Measurements from ENCODE around the gene ANKH.

Gene ANKH

DNA sequence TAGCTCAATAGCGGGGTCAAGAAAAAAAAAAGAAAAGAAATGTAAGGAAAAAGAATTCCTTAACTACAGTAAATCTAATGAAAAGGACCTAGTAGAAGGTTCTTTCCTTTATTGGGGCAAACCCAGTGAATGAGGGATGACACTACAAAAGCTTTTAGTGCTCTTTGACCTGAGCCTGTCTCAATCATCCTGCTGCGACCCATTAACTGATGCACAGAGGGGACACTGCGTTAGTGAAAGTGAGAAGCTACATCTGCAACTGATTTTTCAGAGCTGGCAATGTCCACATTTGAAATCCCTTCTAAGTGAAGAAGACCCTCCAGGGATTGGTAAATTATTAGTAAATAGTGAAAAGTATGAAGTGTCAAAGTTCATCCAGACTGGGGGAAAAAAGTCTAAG lies 106.0 kb downstream of the ANKH start:
- H3K4me3 ChIP-seq (replicated peaks; ENCODE audit: low read depth, low read length): no peak overlapping the region
- TF ChIP-seq, protein P1, sequence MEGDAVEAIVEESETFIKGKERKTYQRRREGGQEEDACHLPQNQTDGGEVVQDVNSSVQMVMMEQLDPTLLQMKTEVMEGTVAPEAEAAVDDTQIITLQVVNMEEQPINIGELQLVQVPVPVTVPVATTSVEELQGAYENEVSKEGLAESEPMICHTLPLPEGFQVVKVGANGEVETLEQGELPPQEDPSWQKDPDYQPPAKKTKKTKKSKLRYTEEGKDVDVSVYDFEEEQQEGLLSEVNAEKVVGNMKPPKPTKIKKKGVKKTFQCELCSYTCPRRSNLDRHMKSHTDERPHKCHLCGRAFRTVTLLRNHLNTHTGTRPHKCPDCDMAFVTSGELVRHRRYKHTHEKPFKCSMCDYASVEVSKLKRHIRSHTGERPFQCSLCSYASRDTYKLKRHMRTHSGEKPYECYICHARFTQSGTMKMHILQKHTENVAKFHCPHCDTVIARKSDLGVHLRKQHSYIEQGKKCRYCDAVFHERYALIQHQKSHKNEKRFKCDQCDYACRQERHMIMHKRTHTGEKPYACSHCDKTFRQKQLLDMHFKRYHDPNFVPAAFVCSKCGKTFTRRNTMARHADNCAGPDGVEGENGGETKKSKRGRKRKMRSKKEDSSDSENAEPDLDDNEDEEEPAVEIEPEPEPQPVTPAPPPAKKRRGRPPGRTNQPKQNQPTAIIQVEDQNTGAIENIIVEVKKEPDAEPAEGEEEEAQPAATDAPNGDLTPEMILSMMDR (IDR thresholded peaks at IDR 0.05; ENCODE audit: low read length, missing control alignments): no peak
- no peak for DNase-seq (ENCODE audit: low read depth)

DNA sequence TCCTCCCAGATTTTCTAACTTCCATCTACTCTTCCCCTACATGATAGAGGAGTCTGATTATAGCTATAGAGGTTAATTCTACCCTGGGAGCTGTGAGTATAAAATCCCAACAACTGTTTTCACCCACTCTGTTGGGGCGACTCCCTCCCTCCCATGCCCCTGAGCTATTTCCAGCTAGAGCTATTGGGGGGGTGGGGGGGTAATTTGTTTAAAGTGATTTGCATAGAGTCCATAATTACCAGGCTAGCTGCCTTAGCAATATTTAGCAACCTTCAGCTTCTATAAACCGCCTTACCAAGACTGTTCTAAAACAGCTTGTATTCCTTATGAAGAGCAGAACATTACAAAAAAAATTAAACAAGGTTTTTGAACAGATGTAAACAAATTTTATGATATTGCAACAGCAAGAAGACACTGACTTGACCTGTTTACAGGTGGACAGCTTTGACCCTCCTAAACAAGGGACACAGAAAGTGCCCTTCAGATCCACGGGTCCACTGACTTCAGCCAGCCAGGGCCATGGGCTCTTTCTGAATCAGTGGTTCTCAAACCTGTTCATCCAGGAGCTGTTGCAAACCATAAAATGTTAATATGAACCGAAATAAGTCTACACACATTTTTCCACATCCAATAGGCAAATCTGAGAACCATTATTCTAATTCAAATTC lies 108.9 kb downstream of the ANKH start:
- TF ChIP-seq, protein P1 (IDR thresholded peaks at IDR 0.05; ENCODE audit: low read length, missing control alignments): no peak
- no peak overlapping the region for H3K4me3 ChIP-seq (replicated peaks; ENCODE audit: low read depth, low read length)
- DNase-seq (ENCODE audit: low read depth): no peak

DNA sequence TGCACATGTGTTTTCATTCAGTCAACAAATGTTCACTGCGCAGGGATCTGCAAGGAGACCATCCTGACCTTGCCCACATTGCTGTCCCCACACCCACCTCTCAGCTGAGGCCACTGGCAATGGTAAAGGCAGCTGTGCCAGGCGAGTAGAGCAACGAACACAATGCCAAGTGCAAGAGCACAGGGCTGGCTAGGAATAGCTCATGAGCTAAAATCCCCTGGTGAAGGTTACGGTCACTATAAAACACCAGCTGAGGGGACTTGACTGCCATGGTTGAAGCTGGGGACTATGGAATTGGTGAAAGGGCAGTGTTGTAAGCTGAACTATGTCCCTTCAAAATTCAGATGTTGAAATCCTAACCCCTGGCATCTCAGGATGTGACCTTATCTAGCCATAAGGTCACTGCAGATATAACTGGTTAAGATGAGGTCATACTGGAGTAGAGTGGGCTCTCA lies 111.0 kb downstream of the ANKH start:
- DNase-seq (ENCODE audit: low read depth): no peak
- TF ChIP-seq, protein P1 (IDR thresholded peaks at IDR 0.05; ENCODE audit: low read length, missing control alignments): no peak
- H3K4me3 ChIP-seq (replicated peaks; ENCODE audit: low read depth, low read length): no peak overlapping the region

DNA sequence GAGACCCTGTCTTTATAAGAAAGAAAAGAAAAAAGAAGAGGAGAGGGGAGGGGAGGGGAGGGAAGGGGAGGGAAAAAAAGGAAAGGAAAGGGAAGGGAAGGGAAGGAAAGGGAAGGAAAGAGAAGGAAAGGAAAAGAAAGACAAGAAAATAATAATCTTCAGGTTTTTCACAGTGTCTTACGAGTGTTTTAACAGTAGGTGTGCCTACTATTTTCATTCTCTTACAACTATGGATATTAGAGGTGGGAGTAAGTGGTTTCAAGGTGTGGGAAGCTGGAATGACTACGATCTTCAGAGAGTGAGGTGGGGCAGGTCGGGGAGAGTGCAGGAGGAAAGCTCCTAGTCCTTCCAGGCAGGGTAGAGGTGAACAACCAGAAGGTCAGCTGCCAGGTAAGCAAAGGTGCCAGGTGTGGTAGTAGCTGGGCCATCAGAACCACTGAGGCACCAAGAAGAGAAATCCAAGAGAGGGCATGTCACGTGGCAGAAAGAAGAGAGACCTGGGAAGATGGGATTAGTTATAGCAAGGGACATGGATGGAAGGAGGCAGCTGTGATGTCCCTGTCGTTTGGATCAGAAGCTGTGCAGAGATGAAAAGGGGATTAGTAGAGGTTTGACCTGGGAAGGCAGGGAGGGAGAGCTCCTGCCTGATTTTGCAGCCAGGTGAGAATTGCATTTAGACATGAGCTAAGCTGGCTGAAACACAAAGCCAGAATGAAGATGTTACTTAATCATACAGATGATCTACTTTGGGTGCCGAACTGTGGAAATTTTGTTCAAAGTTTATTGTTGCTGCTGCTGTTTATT lies 111.6 kb downstream of the ANKH start:
- TF ChIP-seq, protein P1 (IDR thresholded peaks at IDR 0.05; ENCODE audit: low read length, missing control alignments): no peak
- H3K4me3 ChIP-seq (replicated peaks; ENCODE audit: low read depth, low read length): no peak overlapping the region
- no peak for DNase-seq (ENCODE audit: low read depth)

DNA sequence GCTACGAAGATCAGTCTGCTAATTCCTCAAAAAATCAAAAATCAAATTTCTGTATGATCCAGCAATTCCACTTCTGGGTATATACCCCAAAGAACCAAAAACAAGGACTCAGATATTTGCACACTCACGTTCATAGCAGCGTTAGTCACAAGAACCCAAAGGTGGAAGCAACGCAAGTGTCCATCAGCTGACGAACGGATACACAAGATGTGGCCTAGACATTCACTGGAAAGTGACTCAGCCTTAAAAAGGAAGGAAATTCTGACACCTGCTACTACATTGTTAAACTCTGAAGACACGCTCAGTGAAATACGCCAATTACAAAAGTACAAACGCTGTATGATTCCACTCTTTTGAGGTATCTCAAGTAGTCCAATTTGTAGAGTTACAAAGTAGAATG lies 113.7 kb downstream of the ANKH start:
- no peak for DNase-seq (ENCODE audit: low read depth)
- TF ChIP-seq, protein P1 (IDR thresholded peaks at IDR 0.05; ENCODE audit: low read length, missing control alignments): no peak
- no peak overlapping the region for H3K4me3 ChIP-seq (replicated peaks; ENCODE audit: low read depth, low read length)

DNA sequence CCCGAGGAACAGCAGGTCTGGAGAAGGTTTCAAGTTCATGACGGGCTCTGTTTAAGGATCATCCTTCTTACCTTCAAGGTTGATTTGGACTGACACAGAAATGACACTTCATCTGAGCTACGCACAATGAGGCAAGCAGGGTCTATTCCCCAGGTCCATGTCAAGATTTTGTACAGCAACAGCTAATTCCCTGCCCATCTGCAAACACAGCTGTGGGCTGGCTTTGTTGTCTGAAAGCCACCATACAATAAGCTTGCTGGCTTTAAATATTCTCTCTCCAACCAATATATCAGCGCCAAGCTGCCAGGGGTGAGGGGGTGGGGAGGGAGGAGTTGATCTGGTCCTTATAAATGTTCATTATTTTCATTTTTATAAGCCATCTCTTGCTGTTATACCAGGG lies 115.1 kb downstream of the ANKH start:
- DNase-seq (ENCODE audit: low read depth): no peak
- TF ChIP-seq, protein P1 (IDR thresholded peaks at IDR 0.05; ENCODE audit: low read length, missing control alignments): no peak
- no peak overlapping the region for H3K4me3 ChIP-seq (replicated peaks; ENCODE audit: low read depth, low read length)
